ENCODE measurements around the gene ANO2.

DNA sequence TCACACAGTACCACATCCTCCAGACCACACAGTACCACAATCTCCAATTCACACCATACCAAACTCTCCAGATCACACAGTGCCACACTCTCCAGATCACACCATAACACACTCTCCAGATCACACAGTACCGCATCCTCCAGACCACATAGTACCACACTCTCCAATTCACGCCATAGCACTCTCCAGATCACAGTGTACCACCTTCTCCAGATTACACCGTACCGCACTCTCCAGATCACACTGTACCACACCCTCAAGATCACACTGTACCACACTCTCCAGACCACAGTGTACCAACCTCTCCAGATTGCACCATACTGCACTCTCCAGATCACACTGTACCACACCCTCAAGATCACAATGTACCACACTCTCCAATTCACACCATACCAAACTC is 328.2 kb downstream of the ANO2 start:
- TF ChIP-seq TEAD4 (IDR thresholded peaks at IDR 0.05) (no peak), CREB1 (IDR thresholded peaks at IDR 0.05; ENCODE audit: low read depth) (no peak), CEBPB (IDR thresholded peaks at IDR 0.05) (no peak), TAF1 (IDR thresholded peaks at IDR 0.05; ENCODE audit: low read depth) (no peak), TCF12 (IDR thresholded peaks at IDR 0.05; ENCODE audit: low read depth) (no peak), YY1 (IDR thresholded peaks at IDR 0.05; ENCODE audit: low read depth) (no peak), RAD21 (IDR thresholded peaks at IDR 0.05; ENCODE audit: low read depth) (no peak), FOXM1 (IDR thresholded peaks at IDR 0.05; ENCODE audit: borderline replicate concordance, low read depth) (no peak), EP300 (IDR thresholded peaks at IDR 0.05; ENCODE audit: borderline replicate concordance) (no peak), ZBTB7A (IDR thresholded peaks at IDR 0.05; ENCODE audit: low read depth) (no peak), EGR1 (IDR thresholded peaks at IDR 0.05) (no peak)
- TF ChIP-seq, protein P1, sequence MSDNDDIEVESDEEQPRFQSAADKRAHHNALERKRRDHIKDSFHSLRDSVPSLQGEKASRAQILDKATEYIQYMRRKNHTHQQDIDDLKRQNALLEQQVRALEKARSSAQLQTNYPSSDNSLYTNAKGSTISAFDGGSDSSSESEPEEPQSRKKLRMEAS (IDR thresholded peaks at IDR 0.05): no peak
- TF ChIP-seq, protein P2, sequence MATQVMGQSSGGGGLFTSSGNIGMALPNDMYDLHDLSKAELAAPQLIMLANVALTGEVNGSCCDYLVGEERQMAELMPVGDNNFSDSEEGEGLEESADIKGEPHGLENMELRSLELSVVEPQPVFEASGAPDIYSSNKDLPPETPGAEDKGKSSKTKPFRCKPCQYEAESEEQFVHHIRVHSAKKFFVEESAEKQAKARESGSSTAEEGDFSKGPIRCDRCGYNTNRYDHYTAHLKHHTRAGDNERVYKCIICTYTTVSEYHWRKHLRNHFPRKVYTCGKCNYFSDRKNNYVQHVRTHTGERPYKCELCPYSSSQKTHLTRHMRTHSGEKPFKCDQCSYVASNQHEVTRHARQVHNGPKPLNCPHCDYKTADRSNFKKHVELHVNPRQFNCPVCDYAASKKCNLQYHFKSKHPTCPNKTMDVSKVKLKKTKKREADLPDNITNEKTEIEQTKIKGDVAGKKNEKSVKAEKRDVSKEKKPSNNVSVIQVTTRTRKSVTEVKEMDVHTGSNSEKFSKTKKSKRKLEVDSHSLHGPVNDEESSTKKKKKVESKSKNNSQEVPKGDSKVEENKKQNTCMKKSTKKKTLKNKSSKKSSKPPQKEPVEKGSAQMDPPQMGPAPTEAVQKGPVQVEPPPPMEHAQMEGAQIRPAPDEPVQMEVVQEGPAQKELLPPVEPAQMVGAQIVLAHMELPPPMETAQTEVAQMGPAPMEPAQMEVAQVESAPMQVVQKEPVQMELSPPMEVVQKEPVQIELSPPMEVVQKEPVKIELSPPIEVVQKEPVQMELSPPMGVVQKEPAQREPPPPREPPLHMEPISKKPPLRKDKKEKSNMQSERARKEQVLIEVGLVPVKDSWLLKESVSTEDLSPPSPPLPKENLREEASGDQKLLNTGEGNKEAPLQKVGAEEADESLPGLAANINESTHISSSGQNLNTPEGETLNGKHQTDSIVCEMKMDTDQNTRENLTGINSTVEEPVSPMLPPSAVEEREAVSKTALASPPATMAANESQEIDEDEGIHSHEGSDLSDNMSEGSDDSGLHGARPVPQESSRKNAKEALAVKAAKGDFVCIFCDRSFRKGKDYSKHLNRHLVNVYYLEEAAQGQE (IDR thresholded peaks at IDR 0.05; ENCODE audit: low read depth): no peak
